H9 (cell line): ENCODE data around the gene OMG. TPM values are rescaled to one million over a fixed set of nuclear protein-coding genes. Genes with fewer than 3 reads are reported as not detected.

ENCODE experiments used
- DNase-seq: peaks from one replicate; pipeline ENCODE4 v3.0.0-alpha.2; 2017
- H2AFZ ChIP-seq: one replicate; pipeline ENCODE4 v1.6.1; 2013; ENCODE audit warnings: mild to moderate bottlenecking, low read length, control low read depth, moderate library complexity
- H2AK5ac ChIP-seq: 2 replicates; pipeline ENCODE4 v1.6.1; 2013; ENCODE audit warnings: low read length, control low read depth, mixed read lengths; ENCODE audit not compliant: insufficient read length
- H2BK120ac ChIP-seq: one replicate; pipeline ENCODE4 v1.6.1; 2013; ENCODE audit warnings: low read depth, mild to moderate bottlenecking, low read length, control low read depth, inconsistent platforms; ENCODE audit not compliant: poor library complexity, severe bottlenecking
- H2BK12ac ChIP-seq: 2 replicates; pipeline ENCODE4 v1.6.1; 2013; ENCODE audit warnings: low read length, control low read depth, mixed read lengths, low read depth; ENCODE audit not compliant: insufficient read length
- H2BK15ac ChIP-seq: 2 replicates; pipeline ENCODE4 v1.6.1; 2013; ENCODE audit warnings: low read depth, low read length, control low read depth
- H2BK20ac ChIP-seq: one replicate; pipeline ENCODE4 v1.6.1; 2013; ENCODE audit warnings: low read depth, mild to moderate bottlenecking, low read length, control low read depth, inconsistent platforms; ENCODE audit not compliant: poor library complexity, severe bottlenecking
- H2BK5ac ChIP-seq: 2 replicates; pipeline ENCODE4 v1.6.1; 2013; ENCODE audit warnings: low read length, control low read depth, mixed read lengths; ENCODE audit not compliant: insufficient read length
- H3K14ac ChIP-seq: 2 replicates; pipeline ENCODE4 v1.6.1; 2013; ENCODE audit warnings: low read length, control low read depth; ENCODE audit not compliant: insufficient read depth
- H3K18ac ChIP-seq: 2 replicates; pipeline ENCODE4 v1.6.1; 2013; ENCODE audit warnings: low read depth, mild to moderate bottlenecking, mixed read lengths, low read length, control low read depth; ENCODE audit not compliant: insufficient read length
- H3K23ac ChIP-seq: 2 replicates; pipeline ENCODE4 v1.6.1; 2013; ENCODE audit warnings: low read length, control low read depth, mixed read lengths, low read depth; ENCODE audit not compliant: insufficient read length
- H3K23me2 ChIP-seq: 2 replicates; pipeline ENCODE4 v1.6.1; 2013; ENCODE audit warnings: low read depth, mild to moderate bottlenecking, mixed read lengths, low read length, control low read depth; ENCODE audit not compliant: insufficient read length, poor library complexity, severe bottlenecking
- H3K27ac ChIP-seq: 2 replicates; pipeline ENCODE4 v1.5.1; 2013; ENCODE audit warnings: low read length, control low read depth, mixed read lengths, low read depth; ENCODE audit not compliant: insufficient read length
- H3K27me3 ChIP-seq: 2 replicates; pipeline ENCODE4 v1.6.1; 2013; ENCODE audit warnings: low read length, control low read depth, inconsistent platforms; ENCODE audit not compliant: insufficient read depth
- H3K4ac ChIP-seq: 2 replicates; pipeline ENCODE4 v1.6.1; 2013; ENCODE audit warnings: low read depth, mild to moderate bottlenecking, control low read depth, inconsistent platforms, low read length, moderate library complexity
- H3K4me1 ChIP-seq: 2 replicates; pipeline ENCODE4 v1.6.1; 2013; ENCODE audit warnings: low read length, control low read depth, inconsistent platforms; ENCODE audit not compliant: insufficient read depth
- H3K4me2 ChIP-seq: 2 replicates; pipeline ENCODE4 v1.6.1; 2013; ENCODE audit warnings: low read length, control low read depth, mixed read lengths; ENCODE audit not compliant: insufficient read length, insufficient read depth
- H3K56ac ChIP-seq: 2 replicates; pipeline ENCODE4 v1.6.1; 2013; ENCODE audit warnings: low read depth, mild to moderate bottlenecking, mixed read lengths, low read length, control low read depth; ENCODE audit not compliant: insufficient read length
- H3K79me1 ChIP-seq: 2 replicates; pipeline ENCODE4 v1.6.1; 2013; ENCODE audit warnings: low read depth, mild to moderate bottlenecking, moderate library complexity, low read length, control low read depth, inconsistent platforms; ENCODE audit not compliant: insufficient read depth, poor library complexity, severe bottlenecking
- H3K79me2 ChIP-seq: 2 replicates; pipeline ENCODE4 v1.6.1; 2013; ENCODE audit warnings: low read length, control low read depth, inconsistent platforms; ENCODE audit not compliant: insufficient read depth
- H3K9ac ChIP-seq: 2 replicates; pipeline ENCODE4 v1.6.1; 2013; ENCODE audit warnings: low read length, control low read depth, mixed read lengths; ENCODE audit not compliant: insufficient read length; ENCODE audit errors: extremely low read depth
- H3K9me3 ChIP-seq: one replicate; pipeline ENCODE4 v1.6.1; 2013; ENCODE audit warnings: low read depth, low read length, inconsistent platforms; ENCODE audit not compliant: control insufficient read depth
- H3T11ph ChIP-seq: one replicate; pipeline ENCODE4 v1.6.1; 2013; ENCODE audit warnings: mild to moderate bottlenecking, low read length, control low read depth, inconsistent platforms
- H4K20me1 ChIP-seq: one replicate; pipeline ENCODE4 v1.6.1; 2013; ENCODE audit not compliant: control insufficient read depth, insufficient read length, insufficient read depth
- H4K5ac ChIP-seq: 2 replicates; pipeline ENCODE4 v1.6.1; 2013; ENCODE audit warnings: low read depth, mild to moderate bottlenecking, mixed read lengths, low read length, control low read depth; ENCODE audit not compliant: insufficient read length
- H4K8ac ChIP-seq: replicated peaks from 2 replicates; pipeline ENCODE4 v1.6.1; 2013; ENCODE audit warnings: low read length, control low read depth, mixed read lengths, low read depth; ENCODE audit not compliant: insufficient read length
- H4K91ac ChIP-seq: 2 replicates; pipeline ENCODE4 v1.6.1; 2013; ENCODE audit warnings: low read depth, mild to moderate bottlenecking, moderate library complexity, mixed read lengths, low read length, control low read depth; ENCODE audit not compliant: insufficient read length
- H3K27ac Mint-ChIP-seq, 3 experiments: 2 replicates in 2 of 3; 3 replicates in 1 of 3; pipeline ENCODE4 v1.8.0; 2020 to 2021; ENCODE audit warnings: mixed read lengths in 3 of 3, mild to moderate bottlenecking in 1 of 3, moderate library complexity in 1 of 3
- H3K27me3 Mint-ChIP-seq: 2 replicates; pipeline ENCODE4 v1.8.0; 2021; ENCODE audit warnings: low read depth, mild to moderate bottlenecking, moderate library complexity, mixed read lengths
- H3K36me3 Mint-ChIP-seq, 3 experiments: 2 replicates in 2 of 3; 3 replicates in 1 of 3; pipeline ENCODE4 v1.8.0; 2020 to 2021; ENCODE audit warnings: low read depth in 3 of 3, mixed read lengths in 3 of 3; ENCODE audit not compliant: insufficient read depth in 1 of 3
- H3K4me1 Mint-ChIP-seq, 2 experiments: 2 replicates each; pipeline ENCODE4 v1.8.0; 2020; ENCODE audit warnings: mixed read lengths in 2 of 2
- H3K4me3 Mint-ChIP-seq, 2 experiments: 2 replicates in 1 of 2; 3 replicates in 1 of 2; pipeline ENCODE4 v1.8.0; 2020 to 2021; ENCODE audit warnings: mild to moderate bottlenecking in 2 of 2, mixed read lengths in 2 of 2, moderate library complexity in 1 of 2
- H3K9me3 Mint-ChIP-seq, 2 experiments: 2 replicates in 1 of 2; 3 replicates in 1 of 2; pipeline ENCODE4 v1.8.0; 2020; ENCODE audit warnings: mild to moderate bottlenecking in 2 of 2, mixed read lengths in 2 of 2, moderate library complexity in 1 of 2
- CTCF ChIP-seq: fragments of 200-600 bp; sonication (generic); conservative IDR thresholded peaks from 3 replicates; pipeline ENCODE4 v1.8.0; 2021; ENCODE audit warnings: antibody characterized with exemption, mild to moderate bottlenecking
- total RNA-seq: library from RNA; stranded (reverse); gene quantifications from 2 replicates; pipeline ENCODE4 v1.2.1, GENCODE V29; 2021

OMG gene
- total RNA-seq, 1 experiment from 2014 or later, result not detected

- H3K14ac ChIP-seq, result no peak overlapping the region
- H2BK120ac ChIP-seq, result no peak overlapping the region
- Mint-ChIP-seq H3K27ac (no peak overlapping the region), H3K27me3 (no peaks in the 10 kb centered on the region), H3K36me3 (peaks cover 0 to 11% (median 9%) of the 10 kb centered on the region in 3 experiments; a peak in 3 of 7 replicates), H3K4me1 (peaks cover 5 to 6% of the 10 kb centered on the region in 2 experiments), H3K9me3 (no peaks in the 10 kb centered on the region), H3K4me3 (no peak overlapping the region)
- H2BK20ac ChIP-seq, result no peak overlapping the region
- no peaks in the 10 kb centered on the region for H3K79me2 ChIP-seq
- no peak overlapping the region for H3K9ac ChIP-seq
- no peaks in the 10 kb centered on the region for H3K27me3 ChIP-seq
- H2BK5ac ChIP-seq, result no peak overlapping the region
- no peaks in the 10 kb centered on the region for H3K23me2 ChIP-seq
- no peak overlapping the region for H2BK15ac ChIP-seq
- H4K20me1 ChIP-seq, result no peaks in the 10 kb centered on the region
- no peak overlapping the region for H3K4ac ChIP-seq
- H3K18ac ChIP-seq, result no peak overlapping the region
- no peak overlapping the region for H3T11ph ChIP-seq
- no peaks in the 10 kb centered on the region for H3K9me3 ChIP-seq
- no peak for TF ChIP-seq CTCF
- H2AK5ac ChIP-seq, result no peak overlapping the region
- H3K27ac ChIP-seq, result no peak overlapping the region
- no peak overlapping the region for H2AFZ ChIP-seq
- H4K91ac ChIP-seq, result no peak overlapping the region
- H4K5ac ChIP-seq, result no peak overlapping the region
- no peak for DNase-seq
- no peaks in the 10 kb centered on the region for H3K79me1 ChIP-seq
- H4K8ac ChIP-seq, result no peak overlapping the region
- no peak overlapping the region for H3K4me2 ChIP-seq
- H2BK12ac ChIP-seq, result no peak overlapping the region
- no peak overlapping the region for H3K56ac ChIP-seq
- H3K4me1 ChIP-seq, result no peaks in the 10 kb centered on the region; the same call in 1 of the 2 replicates
- no peak overlapping the region for H3K23ac ChIP-seq
These were observed 45.1 kb downstream of the OMG start for GRCh38 chr17:31251970-31252328.
